GM19043 (cell line): Measurements from ENCODE around the gene NOS1AP.
"Not testable (repeated sequence)": the region's sequence is repeated elsewhere in the genome, so short reads cannot be mapped to it uniquely, and the experiment has no call there.

ENCODE experiments used
- ATAC-seq: cut with Tn5 transposase; IDR thresholded peaks from one replicate; pipeline ENCODE4 v1.9.1; 2021; ENCODE audit warnings: low read depth; ENCODE audit not compliant: unreplicated experiment

NOS1AP gene

DNA sequence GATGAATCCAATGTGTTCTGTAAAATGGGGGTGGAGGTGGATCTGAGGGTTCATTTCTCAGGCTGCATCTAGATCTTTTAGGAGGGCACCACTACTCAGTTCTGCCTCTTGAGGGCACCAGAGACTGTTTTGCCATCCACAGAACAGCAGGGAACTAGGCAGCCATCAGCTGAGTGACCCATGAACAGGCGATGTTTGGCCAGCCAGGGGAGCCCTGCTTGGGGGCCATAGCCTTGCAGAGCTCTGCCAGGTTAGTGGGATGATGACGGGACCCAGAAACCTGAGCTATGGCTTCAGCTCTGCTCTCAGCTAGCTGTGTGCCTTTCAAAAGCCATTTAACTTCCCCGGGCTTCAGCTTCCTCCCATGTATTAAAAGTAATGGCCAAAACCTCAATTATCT lies 13.4 kb upstream of the NOS1AP start:
- no peak for ATAC-seq

- no peak for ATAC-seq
Measured at GRCh38 chr1:162056579-162056978, 12.9 kb upstream of the NOS1AP start.

DNA sequence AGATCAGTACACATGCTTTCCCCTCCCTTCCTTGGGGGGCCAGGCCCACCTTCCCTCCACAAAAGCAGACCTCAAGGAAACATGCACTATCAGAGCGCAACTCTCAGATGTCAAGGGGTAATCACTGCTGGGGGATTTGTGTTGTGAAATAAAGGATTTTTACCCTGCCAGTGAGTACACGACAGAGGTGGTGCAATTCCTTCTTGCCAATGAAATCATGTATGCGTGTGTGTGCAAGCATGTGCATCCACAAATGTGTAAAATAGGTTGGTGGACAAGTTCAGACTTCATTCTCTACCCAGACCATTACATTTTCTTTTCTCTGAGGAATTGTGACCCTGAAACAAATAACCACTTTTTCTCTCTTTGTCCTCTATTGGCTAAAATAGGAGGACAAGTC lies 9.8 kb upstream of the NOS1AP start:
- no peak for ATAC-seq

DNA sequence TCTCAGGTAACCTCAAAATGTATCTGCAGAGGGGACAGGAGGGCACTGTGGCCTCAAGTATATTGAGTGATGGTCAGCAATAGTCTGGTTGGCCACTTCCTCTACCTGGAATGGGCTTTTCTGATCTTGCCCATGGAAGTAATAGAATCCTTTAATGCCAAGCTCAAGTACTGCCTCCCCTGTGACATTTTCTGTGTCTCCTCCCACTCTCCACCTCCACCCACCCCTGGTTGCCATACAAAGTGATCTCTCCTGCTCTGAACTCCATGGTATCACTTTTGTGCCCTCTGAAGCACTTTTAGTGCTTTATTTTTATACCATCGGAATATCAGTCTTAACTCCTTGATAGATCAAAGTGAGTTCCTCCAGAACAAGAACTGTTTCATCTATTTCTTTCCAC lies 9.2 kb upstream of the NOS1AP start:
- no peak for ATAC-seq

GRCh38 chr1:162062542-162063015 lies 6.9 kb upstream of the NOS1AP start:
- ATAC-seq, result no peak

- no peak for ATAC-seq
Measured at GRCh38 chr1:162065016-162065415, 4.5 kb upstream of the NOS1AP start.

GRCh38 chr1:162066836-162067235 lies 2.7 kb upstream of the NOS1AP start:
- ATAC-seq, result not testable (repeated sequence)

- no peak for ATAC-seq
Measured at GRCh38 chr1:162067466-162067865, 2.0 kb upstream of the NOS1AP start.

DNA sequence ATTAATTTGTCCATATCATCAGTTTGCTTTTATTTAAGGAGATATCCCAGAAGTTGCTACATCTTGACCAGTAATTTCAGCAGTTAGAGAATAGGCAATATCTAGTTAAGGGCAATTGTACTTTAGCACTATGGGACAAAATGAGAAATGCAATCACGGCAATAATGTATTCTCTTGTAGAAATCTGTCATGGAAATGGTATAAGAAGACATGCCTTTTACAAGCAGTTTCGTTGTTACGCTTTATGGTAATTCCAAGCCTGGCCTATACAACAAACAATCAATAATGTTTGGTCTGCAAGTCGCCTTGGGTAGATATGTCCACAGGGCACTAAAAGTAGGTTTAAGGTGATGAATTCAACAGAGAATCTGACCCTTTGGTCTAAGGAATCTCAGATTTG lies 1.2 kb upstream of the NOS1AP start:
- no peak for ATAC-seq

DNA sequence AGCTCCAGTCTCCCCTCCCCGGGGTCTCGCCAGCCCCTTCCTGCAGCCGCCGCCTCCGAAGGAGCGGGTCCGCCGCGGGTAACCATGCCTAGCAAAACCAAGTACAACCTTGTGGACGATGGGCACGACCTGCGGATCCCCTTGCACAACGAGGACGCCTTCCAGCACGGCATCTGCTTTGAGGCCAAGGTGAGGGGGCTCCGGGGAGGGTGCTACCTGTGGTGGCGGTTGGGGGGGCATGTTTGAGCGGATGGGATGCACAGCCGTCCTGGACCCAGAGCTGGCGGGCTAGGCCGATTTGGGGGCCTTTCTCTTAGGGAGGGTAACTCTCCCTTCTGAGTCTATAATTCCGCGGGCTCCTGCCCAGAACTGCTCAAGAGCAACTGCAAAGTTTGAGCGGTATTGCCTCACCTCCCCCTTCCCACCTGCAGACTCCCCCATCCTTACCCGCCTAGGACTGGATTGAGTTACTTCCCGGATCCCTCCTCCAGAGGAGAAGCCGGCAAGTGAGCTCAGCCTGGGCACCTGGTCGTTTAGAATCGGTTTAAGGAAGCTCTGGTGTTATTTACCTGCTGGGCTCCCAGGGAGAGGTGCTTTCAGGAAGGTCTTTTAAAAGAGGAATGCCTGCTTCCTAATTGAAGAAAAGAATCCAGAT lies 730 bp downstream of the NOS1AP start:
- ATAC-seq, result no peak

DNA sequence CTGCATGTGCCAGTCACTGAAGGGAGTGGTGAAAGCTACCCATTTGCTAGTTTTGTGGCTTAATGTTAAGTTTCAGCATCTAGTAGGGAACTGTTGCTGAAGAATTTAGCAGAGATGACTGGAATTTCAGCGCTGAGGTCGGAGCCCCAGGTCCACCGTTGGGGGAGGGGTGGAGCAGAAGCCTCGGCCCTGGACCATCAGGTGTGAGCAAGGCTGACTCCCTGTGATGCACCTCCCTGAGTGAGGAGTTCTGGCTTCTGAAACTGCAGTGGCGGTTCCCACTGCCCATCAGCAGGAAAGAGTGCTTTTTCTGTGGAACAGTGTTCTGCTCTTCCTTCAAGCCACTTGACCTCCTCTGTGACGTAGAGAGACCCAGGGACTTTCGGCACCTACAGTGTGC lies 1.3 kb downstream of the NOS1AP start:
- ATAC-seq, result no peak

GRCh38 chr1:162072740-162073139 lies 3.2 kb downstream of the NOS1AP start:
- no peak for ATAC-seq

- no peak for ATAC-seq
Measured at GRCh38 chr1:162074276-162075005, 5.0 kb downstream of the NOS1AP start.

DNA sequence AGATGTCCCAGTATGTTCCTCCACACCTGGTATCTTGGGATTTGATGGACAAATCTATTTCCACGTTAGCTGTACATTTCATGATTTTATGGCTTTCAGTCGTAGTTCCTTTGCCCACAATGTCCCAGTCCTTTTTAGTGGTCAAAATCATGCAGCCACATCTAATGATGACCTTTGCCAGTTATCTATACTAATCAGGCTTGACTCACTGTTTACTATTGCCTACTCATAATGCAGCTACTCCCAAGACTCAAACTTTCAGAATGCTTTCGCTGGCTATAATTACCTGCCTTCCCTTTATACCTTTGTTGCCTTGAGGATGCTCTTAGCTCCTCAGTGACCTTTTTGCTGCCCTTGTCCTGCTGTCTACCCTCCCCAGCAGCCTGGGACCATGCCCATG lies 6.4 kb downstream of the NOS1AP start:
- ATAC-seq, result no peak

DNA sequence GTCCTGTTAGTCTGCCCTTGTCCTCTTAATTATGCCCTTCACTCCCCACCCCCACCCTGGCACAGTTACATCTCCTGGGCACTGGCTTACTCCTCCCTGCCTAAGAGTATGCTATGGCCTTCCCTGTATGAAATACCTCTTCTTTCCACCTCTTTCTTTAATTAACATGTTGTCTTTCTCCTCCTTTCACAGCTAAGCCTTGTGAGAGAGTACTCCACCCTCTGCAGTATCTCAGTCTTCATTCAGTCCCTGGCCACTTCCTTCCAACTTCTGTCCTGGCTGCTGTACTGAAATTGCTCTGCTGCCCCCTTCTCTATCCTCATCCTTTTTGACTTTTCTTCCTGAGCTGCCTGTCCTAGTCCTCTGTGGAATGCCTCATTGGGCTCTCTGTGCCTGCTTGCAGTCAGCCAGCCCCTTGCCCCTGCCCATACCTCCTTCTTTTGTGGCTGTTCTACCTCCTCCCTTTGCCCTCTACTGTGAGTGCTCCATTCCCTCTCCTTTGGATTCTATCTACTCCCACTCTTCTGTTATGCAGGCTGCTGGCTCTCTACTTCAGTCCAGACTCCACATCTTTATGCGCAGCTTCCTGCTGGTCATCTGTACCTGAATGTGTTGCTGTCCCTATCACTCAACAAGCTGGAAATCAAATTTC lies 8.3 kb downstream of the NOS1AP start:
- ATAC-seq, result no peak

DNA sequence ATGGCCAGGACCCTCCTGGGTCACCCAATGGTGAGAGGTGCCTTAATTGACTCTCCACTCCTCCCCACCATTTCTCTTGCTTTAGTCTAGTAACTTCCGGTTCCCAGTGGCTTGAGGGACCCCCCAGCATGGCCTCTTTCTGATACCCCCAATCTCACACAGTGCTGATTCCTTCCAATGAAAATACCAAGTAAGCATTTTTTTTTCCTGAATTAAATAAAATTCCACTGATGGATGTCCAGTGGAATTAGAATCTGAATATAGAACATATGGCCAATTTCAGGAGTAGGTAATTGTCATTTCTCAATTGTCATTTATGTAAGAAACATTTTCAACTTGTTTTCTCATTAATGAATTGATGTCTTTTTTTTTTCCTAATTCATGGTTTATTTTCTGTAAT lies 9.5 kb downstream of the NOS1AP start:
- no peak for ATAC-seq

DNA sequence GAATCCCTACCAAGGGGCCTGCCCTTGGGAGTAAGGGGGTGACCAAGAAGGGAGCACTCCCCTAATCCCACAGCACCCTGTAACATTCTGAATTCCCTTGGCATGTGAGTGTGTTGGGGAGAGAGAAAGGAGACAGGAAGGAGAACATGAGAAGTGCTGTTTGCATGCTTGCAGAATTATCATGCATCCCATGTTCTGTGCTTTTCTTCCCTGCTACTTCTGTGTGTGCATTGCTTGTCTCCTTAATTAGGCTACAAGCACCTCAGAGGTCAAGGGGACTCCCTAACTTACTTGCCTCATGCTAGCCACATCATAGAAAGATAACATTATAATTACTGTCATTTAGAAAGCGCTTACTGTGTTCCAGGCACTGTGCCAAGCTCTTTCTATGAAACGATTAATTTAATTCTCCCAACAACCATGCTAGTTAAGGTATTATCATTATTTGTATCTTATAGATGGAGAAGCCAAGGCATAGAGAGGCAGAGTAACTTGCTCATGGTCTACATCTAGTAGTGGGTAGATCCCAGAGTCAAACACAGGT lies 11.1 kb downstream of the NOS1AP start:
- ATAC-seq, result no peak

DNA sequence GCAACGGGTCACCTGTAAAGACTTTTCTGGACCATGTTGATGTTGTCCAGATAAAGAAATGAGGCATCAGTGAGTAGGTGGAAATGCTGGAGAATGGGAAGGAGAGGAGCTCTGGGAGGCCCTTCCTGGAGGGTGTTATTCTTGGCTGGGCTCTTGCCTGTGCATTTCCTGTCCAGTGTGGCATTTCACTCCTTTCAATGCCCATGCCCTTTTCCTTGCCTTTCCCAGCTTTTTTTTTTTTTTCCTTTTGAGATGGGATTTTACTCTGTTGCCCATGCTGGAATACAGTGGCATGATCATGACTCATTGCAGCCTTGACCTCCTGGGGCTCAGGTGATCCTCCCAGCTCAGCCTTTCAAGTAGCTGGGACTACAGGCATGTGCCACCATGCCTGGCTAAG lies 11.8 kb downstream of the NOS1AP start:
- no peak for ATAC-seq

DNA sequence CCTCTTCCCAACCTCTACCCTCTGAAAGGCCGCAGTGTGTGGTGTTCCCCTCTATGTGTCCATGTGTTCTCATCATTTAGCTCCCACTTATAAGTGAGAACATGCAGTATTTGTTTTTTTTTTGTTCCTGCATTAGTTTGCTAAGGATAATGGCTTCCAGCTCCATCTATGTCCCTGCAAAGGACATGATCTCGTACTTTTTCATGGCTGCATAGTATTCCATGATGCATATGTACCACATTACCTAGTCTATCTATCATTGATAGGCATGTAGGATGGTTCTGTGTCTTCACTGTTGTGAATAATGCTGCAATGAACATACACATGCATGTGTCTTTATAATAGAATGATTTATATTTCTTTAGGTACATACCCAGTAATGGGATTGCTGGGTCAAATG lies 12.6 kb downstream of the NOS1AP start:
- ATAC-seq, result not testable (repeated sequence)

DNA sequence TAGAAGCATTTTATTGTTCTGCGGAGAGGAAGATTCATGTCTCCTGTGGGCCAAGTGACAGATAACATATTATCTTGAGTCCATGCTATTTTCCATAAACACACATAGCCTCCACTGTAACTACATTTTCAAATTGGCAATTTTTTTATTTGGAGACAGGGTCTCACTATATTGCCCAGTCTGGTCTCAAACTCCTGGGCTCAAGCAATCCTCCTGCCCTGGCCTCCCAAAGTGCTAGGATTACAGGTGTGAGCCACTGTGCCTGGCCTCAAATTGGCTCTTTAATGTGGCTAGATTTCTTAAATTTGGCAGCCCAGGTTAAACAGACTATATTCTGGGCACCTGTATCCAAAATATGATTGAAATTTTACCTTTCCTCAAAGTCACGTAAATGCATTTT lies 13.8 kb downstream of the NOS1AP start:
- no peak for ATAC-seq

GRCh38 chr1:162085991-162086390 lies 16.5 kb downstream of the NOS1AP start:
- no peak for ATAC-seq
